ENCODE measurements around the gene TPD52L1.

DNA sequence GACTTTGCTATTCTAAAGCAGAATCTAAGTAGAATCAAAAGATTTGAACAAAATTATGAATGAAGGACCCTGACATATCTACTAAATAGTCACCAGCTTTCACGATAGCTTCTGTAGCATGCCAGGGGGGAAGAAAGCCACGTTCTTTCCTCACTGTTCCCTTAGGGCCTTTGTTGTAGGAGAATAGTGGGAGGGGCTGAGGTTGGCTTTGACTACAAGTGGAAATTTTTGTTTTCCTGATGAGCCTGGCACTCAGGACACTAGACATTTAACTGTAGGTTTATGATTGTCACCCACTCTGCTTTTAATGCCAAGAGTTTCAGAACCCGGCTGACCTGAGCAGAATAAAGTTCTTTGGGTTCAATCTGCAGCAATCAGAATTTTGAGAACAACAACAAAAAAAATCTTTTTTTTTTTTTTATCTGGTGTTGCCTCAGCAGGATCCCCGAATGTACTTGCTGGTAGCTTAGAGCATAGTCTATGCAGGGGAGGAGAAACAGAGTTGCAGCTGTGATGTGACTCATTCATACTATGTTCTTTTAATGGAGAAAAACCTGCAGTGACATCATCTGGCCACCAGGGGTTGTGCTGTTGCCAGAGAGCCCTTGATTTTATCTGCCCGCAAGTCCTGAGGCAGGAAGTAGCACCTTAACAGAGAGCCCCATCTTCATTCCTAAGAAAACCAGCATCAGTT, 38.5 kb downstream of the TPD52L1 start:
- TF ChIP-seq, protein P1, sequence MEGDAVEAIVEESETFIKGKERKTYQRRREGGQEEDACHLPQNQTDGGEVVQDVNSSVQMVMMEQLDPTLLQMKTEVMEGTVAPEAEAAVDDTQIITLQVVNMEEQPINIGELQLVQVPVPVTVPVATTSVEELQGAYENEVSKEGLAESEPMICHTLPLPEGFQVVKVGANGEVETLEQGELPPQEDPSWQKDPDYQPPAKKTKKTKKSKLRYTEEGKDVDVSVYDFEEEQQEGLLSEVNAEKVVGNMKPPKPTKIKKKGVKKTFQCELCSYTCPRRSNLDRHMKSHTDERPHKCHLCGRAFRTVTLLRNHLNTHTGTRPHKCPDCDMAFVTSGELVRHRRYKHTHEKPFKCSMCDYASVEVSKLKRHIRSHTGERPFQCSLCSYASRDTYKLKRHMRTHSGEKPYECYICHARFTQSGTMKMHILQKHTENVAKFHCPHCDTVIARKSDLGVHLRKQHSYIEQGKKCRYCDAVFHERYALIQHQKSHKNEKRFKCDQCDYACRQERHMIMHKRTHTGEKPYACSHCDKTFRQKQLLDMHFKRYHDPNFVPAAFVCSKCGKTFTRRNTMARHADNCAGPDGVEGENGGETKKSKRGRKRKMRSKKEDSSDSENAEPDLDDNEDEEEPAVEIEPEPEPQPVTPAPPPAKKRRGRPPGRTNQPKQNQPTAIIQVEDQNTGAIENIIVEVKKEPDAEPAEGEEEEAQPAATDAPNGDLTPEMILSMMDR (IDR thresholded peaks at IDR 0.05) = peak; percentile 85
- no peak for TF ChIP-seq ZFX (IDR thresholded peaks at IDR 0.05; ENCODE audit: borderline replicate concordance)

All from 22Rv1 (cell line).